Fibroblast of lung (primary cell): ENCODE results near the gene TMEM248. TPM values are rescaled to one million over a fixed set of nuclear protein-coding genes. Genes with fewer than 3 reads are reported as not detected.
"Not testable (repeated sequence)": the region's sequence is repeated elsewhere in the genome, so short reads cannot be mapped to it uniquely, and the experiment has no call there.

Experiments used
- DNase-seq, 2 donors: peaks; one replicate each; pipeline versions ENCODE4 v3.0.0 to v3.0.0-alpha.2; 2010; ENCODE audit warnings: low read depth in 2 of 2
- H2AFZ ChIP-seq: 2 replicates; pipeline ENCODE4 v1.5.1; 2012; ENCODE audit warnings: low read length, control low read depth, inconsistent platforms
- H3K27ac ChIP-seq: 2 replicates; pipeline ENCODE4 v1.5.1; 2011; ENCODE audit warnings: low read length, control low read depth; ENCODE audit not compliant: insufficient read depth
- H3K27me3 ChIP-seq: 2 replicates; pipeline ENCODE4 v1.5.1; 2011; ENCODE audit warnings: mild to moderate bottlenecking, low read length; ENCODE audit not compliant: control insufficient read depth, insufficient read depth
- H3K36me3 ChIP-seq: 2 replicates; pipeline ENCODE4 v1.5.1; 2011; ENCODE audit warnings: low read length; ENCODE audit not compliant: control insufficient read depth, insufficient read depth
- H3K4me1 ChIP-seq: 2 replicates; pipeline ENCODE4 v1.5.1; 2011; ENCODE audit warnings: low read length; ENCODE audit not compliant: control insufficient read depth, insufficient read depth; ENCODE audit errors: extremely low read depth
- H3K4me2 ChIP-seq: 2 replicates; pipeline ENCODE4 v1.5.1; 2011; ENCODE audit warnings: low read length, control low read depth; ENCODE audit not compliant: insufficient read depth; ENCODE audit errors: extremely low read depth
- H3K4me3 ChIP-seq, 4 experiments: fragments of 200-600 bp in 1 of 4; sonication (generic) in 1 of 4; replicated peaks in 1 of 4; 2 replicates each; pipeline ENCODE4 v1.5.1; 2011 to 2016; ENCODE audit warnings: low read length in 4 of 4, low read depth in 3 of 4, mild to moderate bottlenecking in 3 of 4, control low read depth in 2 of 4, inconsistent platforms in 1 of 4, mixed read lengths in 1 of 4; ENCODE audit not compliant: insufficient read depth in 1 of 4; ENCODE audit errors: control extremely low read depth in 1 of 4
- H3K79me2 ChIP-seq: 2 replicates; pipeline ENCODE4 v1.5.1; 2012; ENCODE audit warnings: mild to moderate bottlenecking, low read length, inconsistent platforms; ENCODE audit not compliant: control insufficient read depth, insufficient read depth
- H3K9ac ChIP-seq: 2 replicates; pipeline ENCODE4 v1.5.1; 2011; ENCODE audit warnings: mild to moderate bottlenecking, low read length, control low read depth; ENCODE audit not compliant: insufficient read depth
- H3K9me3 ChIP-seq: 2 replicates; pipeline ENCODE4 v1.5.1; 2012; ENCODE audit warnings: low read depth, low read length; ENCODE audit not compliant: control insufficient read depth, insufficient read depth
- H4K20me1 ChIP-seq: 2 replicates; pipeline ENCODE4 v1.5.1; 2011; ENCODE audit warnings: low read length; ENCODE audit not compliant: control insufficient read depth, insufficient read depth; ENCODE audit errors: extremely low read depth
- EZH2 ChIP-seq: IDR thresholded peaks from 2 replicates; pipeline ENCODE4 v1.5.1; 2012; ENCODE audit warnings: low read length, control low read depth, mild to moderate bottlenecking; ENCODE audit errors: missing control alignments
- polyA plus RNA-seq, 2 donors: library from polyadenylated mRNA; depleted of rRNA in 1 of 2; stranded (reverse) in 1 of 2; unstranded in 1 of 2; fragments of >200 nt; gene quantifications; 2 replicates each; pipeline ENCODE4 v1.2.1, GENCODE V29; 2011 to 2012; ENCODE audit warnings: missing spikeins in 1 of 2
- total RNA-seq: library from RNA; depleted of rRNA; stranded (reverse); fragments of >200 nt; gene quantifications from 2 replicates; pipeline ENCODE4 v1.2.1, GENCODE V29; 2014
- TF ChIP-seq, protein P1 (sequence below), 2 donors: IDR thresholded peaks in 1 of 2; conservative IDR thresholded peaks in 1 of 2; 1 replicate in 1 of 2; 2 replicates in 1 of 2; pipeline ENCODE4 v1.5.1; 2011 to 2012; ENCODE audit warnings: low read length in 2 of 2, control low read depth in 1 of 2, inconsistent platforms in 1 of 2, low read depth in 1 of 2, mild to moderate bottlenecking in 1 of 2

TMEM248 gene
- total and polyA plus RNA-seq, 2 donors (not counting 1 experiment from before 2014, with no cell fraction given) = 65.7 to 162 TPM

DNA sequence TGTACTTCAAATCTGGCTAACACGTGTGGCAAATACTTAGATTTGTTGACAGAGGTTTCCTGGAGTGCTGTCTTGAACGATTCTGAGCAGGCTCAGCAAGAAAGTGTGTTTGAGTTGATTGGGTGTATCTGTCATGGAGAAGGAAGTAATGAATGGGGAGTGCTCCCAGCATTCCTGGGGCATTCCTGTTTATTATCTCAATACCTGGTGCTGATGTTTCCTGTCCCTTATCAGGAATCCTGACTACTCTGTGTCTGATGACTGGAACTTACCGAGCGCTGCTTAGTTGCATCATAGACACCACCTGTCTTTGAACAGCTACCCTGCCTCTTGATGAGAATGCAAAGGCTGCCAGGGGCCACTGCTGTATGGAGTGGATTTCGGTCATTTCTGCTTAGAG, 41.0 kb upstream of the TMEM248 start:
- Histone ChIP-seq H3K36me3 (no peaks in the 10 kb centered on the region), H3K4me1 (no peaks in the 10 kb centered on the region), H3K9me3 (no peaks in the 10 kb centered on the region), H3K27me3 (no peaks in the 10 kb centered on the region), H3K4me2 (no peak overlapping the region), H4K20me1 (no peaks in the 10 kb centered on the region), H3K9ac (no peak overlapping the region), H2AFZ (no peak overlapping the region), H3K4me3 (no peak overlapping the region), H3K79me2 (no peaks in the 10 kb centered on the region), H3K27ac (no peak overlapping the region)
- TF ChIP-seq EZH2 = no peak
- TF ChIP-seq, protein P1, sequence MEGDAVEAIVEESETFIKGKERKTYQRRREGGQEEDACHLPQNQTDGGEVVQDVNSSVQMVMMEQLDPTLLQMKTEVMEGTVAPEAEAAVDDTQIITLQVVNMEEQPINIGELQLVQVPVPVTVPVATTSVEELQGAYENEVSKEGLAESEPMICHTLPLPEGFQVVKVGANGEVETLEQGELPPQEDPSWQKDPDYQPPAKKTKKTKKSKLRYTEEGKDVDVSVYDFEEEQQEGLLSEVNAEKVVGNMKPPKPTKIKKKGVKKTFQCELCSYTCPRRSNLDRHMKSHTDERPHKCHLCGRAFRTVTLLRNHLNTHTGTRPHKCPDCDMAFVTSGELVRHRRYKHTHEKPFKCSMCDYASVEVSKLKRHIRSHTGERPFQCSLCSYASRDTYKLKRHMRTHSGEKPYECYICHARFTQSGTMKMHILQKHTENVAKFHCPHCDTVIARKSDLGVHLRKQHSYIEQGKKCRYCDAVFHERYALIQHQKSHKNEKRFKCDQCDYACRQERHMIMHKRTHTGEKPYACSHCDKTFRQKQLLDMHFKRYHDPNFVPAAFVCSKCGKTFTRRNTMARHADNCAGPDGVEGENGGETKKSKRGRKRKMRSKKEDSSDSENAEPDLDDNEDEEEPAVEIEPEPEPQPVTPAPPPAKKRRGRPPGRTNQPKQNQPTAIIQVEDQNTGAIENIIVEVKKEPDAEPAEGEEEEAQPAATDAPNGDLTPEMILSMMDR (conservative IDR thresholded peaks at IDR 0.05 in 1 of 2, IDR thresholded peaks at IDR 0.05 in 1 of 2; ENCODE audit: low read depth in 1 of 2, low read length in 2 of 2) = no peak
- DNase-seq = no peak

DNA sequence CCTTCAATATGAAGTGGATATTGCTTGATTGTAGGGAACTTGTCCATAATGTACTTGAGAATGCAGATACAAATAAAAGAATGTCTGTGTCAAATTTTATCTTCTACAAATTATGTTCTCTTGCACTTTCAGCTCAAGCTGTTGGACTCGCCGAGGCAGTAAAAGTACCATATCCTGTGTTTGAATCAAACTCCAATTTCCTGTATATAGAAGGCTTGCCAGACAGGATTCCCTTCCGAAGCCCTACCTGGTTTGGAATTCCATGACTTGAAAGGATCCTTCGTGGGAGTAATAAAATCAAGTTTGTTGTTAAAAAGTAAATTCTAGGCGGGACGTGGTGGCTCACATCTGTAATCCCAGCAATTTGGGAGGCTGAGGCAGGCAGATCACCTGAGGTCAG, 40.4 kb upstream of the TMEM248 start:
- not testable (repeated sequence) for H3K4me2 ChIP-seq, H3K9ac ChIP-seq, H3K27me3 ChIP-seq, H2AFZ ChIP-seq, H3K4me3 ChIP-seq, H3K9me3 ChIP-seq, DNase-seq, H4K20me1 ChIP-seq, H3K4me1 ChIP-seq, H3K27ac ChIP-seq, H3K79me2 ChIP-seq, H3K36me3 ChIP-seq

DNA sequence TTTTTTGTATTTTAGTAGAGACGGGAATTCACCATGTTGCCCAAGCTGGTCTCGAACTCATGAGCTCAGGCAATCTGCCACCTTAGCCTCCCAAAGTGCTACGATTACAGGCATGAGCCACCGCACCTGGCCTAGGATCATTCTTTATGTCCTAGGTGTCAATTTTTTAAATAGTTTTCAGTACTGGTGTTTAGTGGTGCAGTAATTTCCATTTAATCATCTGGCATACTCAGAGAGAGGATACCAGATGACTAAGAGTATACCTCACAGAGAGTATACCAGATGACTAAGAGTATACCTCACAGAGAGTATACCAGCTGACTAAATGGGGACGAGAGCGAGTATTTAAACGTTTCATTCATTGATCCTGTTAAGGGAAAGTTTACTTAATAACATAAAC, 37.3 kb upstream of the TMEM248 start:
- Histone ChIP-seq H3K4me2 (no peak overlapping the region), H3K36me3 (no peaks in the 10 kb centered on the region), H3K9me3 (no peaks in the 10 kb centered on the region), H3K4me1 (no peaks in the 10 kb centered on the region), H3K27me3 (no peaks in the 10 kb centered on the region), H2AFZ (no peak overlapping the region), H3K9ac (no peak overlapping the region), H3K79me2 (no peaks in the 10 kb centered on the region), H3K4me3 (no peak overlapping the region), H4K20me1 (no peaks in the 10 kb centered on the region), H3K27ac (no peak overlapping the region)
- peak; percentile 7 to 74 for DNase-seq
- no peak for TF ChIP-seq EZH2
- TF ChIP-seq, protein P1 (conservative IDR thresholded peaks at IDR 0.05 in 1 of 2, IDR thresholded peaks at IDR 0.05 in 1 of 2; ENCODE audit: low read depth in 1 of 2, low read length in 2 of 2) = no peak

DNA sequence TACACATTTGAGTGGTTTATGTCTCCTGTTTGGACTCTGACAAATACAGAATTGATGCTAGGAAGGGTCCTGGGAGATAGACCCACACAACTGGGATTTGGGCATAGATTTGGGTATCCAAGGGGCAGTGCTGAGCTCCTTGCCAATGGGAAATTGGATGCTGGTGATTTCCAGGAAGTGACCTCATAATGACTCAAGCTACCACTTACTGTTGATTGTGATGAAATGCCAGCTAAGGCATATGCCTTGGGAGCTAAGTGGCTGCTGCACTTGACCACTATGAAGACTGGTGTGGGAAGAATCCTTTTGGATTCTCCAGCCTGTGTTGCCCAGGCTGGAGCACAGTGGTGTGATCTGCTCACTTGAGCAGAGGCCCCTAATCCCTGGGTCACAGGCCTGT, 36.5 kb upstream of the TMEM248 start:
- not testable (repeated sequence) for H3K4me3 ChIP-seq, H3K4me2 ChIP-seq, H3K36me3 ChIP-seq, H3K9me3 ChIP-seq, H4K20me1 ChIP-seq, H3K4me1 ChIP-seq, H3K27ac ChIP-seq, H3K79me2 ChIP-seq, H2AFZ ChIP-seq, H3K27me3 ChIP-seq, H3K9ac ChIP-seq
- peak; percentile 25 to 48 for DNase-seq
